ENCODE results near the gene USP20.

Gene USP20

GRCh38 chr9:129898185-129898584 is 62.9 kb downstream of the USP20 start:
- no peaks in the 10 kb centered on the region for H3K79me2 ChIP-seq
- H3K9ac ChIP-seq, result no peak overlapping the region
- TF ChIP-seq, protein P1, sequence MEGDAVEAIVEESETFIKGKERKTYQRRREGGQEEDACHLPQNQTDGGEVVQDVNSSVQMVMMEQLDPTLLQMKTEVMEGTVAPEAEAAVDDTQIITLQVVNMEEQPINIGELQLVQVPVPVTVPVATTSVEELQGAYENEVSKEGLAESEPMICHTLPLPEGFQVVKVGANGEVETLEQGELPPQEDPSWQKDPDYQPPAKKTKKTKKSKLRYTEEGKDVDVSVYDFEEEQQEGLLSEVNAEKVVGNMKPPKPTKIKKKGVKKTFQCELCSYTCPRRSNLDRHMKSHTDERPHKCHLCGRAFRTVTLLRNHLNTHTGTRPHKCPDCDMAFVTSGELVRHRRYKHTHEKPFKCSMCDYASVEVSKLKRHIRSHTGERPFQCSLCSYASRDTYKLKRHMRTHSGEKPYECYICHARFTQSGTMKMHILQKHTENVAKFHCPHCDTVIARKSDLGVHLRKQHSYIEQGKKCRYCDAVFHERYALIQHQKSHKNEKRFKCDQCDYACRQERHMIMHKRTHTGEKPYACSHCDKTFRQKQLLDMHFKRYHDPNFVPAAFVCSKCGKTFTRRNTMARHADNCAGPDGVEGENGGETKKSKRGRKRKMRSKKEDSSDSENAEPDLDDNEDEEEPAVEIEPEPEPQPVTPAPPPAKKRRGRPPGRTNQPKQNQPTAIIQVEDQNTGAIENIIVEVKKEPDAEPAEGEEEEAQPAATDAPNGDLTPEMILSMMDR (IDR thresholded peaks at IDR 0.05), result no peak
- no peaks in the 10 kb centered on the region for H3K27me3 ChIP-seq (ENCODE audit: control insufficient read depth, insufficient read depth, low read length)
- H3K4me3 ChIP-seq (ENCODE audit: low read depth, low read length), result no peak overlapping the region
- H3K36me3 ChIP-seq (ENCODE audit: control insufficient read depth, insufficient read depth, low read length), result no peaks in the 10 kb centered on the region
- no peak overlapping the region for H3K27ac ChIP-seq
- no peaks in the 10 kb centered on the region for H3K4me1 ChIP-seq
- no peak overlapping the region for H3K4me2 ChIP-seq (ENCODE audit: low read length)
- H3K9me3 ChIP-seq (ENCODE audit: control insufficient read depth, low read length), result no peaks in the 10 kb centered on the region
- no peak overlapping the region for H2AFZ ChIP-seq

- Histone ChIP-seq H3K9ac (no peak overlapping the region), H3K4me2 (ENCODE audit: low read length) (no peak overlapping the region), H3K27me3 (ENCODE audit: control insufficient read depth, insufficient read depth, low read length) (no peaks in the 10 kb centered on the region), H2AFZ (no peak overlapping the region), H3K79me2 (no peaks in the 10 kb centered on the region), H3K27ac (no peak overlapping the region), H3K4me1 (no peaks in the 10 kb centered on the region), H3K4me3 (ENCODE audit: low read depth, low read length) (no peak overlapping the region), H3K9me3 (ENCODE audit: control insufficient read depth, low read length) (no peaks in the 10 kb centered on the region), H3K36me3 (ENCODE audit: control insufficient read depth, insufficient read depth, low read length) (no peaks in the 10 kb centered on the region)
- TF ChIP-seq, protein P1 (IDR thresholded peaks at IDR 0.05), result no peak
Observed at GRCh38 chr9:129899620-129900019, 64.4 kb downstream of the USP20 start.

GRCh38 chr9:129900263-129901027 is 65.2 kb downstream of the USP20 start:
- no peak overlapping the region for H3K27ac ChIP-seq
- no peak overlapping the region for H3K9ac ChIP-seq
- H2AFZ ChIP-seq, result no peak overlapping the region
- no peaks in the 10 kb centered on the region for H3K36me3 ChIP-seq (ENCODE audit: control insufficient read depth, insufficient read depth, low read length)
- H3K4me3 ChIP-seq (ENCODE audit: low read depth, low read length), result no peak overlapping the region
- H3K4me1 ChIP-seq, result no peaks in the 10 kb centered on the region
- H3K27me3 ChIP-seq (ENCODE audit: control insufficient read depth, insufficient read depth, low read length), result no peaks in the 10 kb centered on the region
- H3K9me3 ChIP-seq (ENCODE audit: control insufficient read depth, low read length), result no peaks in the 10 kb centered on the region
- TF ChIP-seq, protein P1 (IDR thresholded peaks at IDR 0.05), result no peak
- H3K4me2 ChIP-seq (ENCODE audit: low read length), result no peak overlapping the region
- no peaks in the 10 kb centered on the region for H3K79me2 ChIP-seq

DNA sequence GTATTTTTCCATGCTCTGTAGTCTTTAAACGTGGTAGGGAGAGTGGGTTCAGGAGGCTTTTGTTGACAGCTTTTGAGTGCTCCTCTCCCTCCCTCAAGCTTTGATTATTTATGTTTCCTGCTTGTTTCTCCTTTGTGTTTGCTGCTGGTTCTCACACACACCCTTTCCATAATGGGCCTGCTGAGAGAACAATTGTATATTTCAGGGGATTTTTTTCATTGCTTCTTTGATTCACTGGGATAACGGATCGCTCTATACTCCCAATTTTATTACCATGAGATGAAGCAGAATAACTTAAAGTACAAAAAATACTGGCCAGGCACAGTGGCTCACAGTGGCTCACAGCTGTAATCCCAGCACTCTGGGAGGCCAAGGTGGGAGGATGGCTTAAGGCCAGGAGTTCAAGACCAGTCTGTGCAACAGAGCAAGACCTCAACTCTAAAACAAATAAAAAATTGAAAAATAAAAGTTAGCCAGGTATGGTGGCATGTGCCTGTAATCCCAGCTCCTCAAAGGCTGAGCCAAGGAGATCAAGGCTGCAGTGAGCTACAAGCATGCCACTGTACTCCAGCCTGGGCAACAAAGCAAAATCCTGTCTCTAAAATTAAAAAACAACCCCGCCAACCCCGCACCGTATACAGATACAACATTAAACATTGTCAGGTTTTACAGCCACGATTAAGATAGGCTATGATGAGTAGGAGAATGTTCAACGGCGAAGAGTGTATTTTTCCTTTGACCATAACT is 66.9 kb downstream of the USP20 start:
- no peak overlapping the region for H3K9ac ChIP-seq
- no peaks in the 10 kb centered on the region for H3K36me3 ChIP-seq (ENCODE audit: control insufficient read depth, insufficient read depth, low read length)

More for the DNA sequence above, 66.9 kb downstream of the USP20 start:
- H3K79me2 ChIP-seq, result no peaks in the 10 kb centered on the region
- H3K4me1 ChIP-seq, result no peaks in the 10 kb centered on the region
- no peak overlapping the region for H3K27ac ChIP-seq
- H2AFZ ChIP-seq, result no peak overlapping the region
- TF ChIP-seq, protein P1 (IDR thresholded peaks at IDR 0.05), result no peak
- H3K4me2 ChIP-seq (ENCODE audit: low read length), result no peak overlapping the region
- no peak overlapping the region for H3K4me3 ChIP-seq (ENCODE audit: low read depth, low read length)
- no peaks in the 10 kb centered on the region for H3K9me3 ChIP-seq (ENCODE audit: control insufficient read depth, low read length)
- no peaks in the 10 kb centered on the region for H3K27me3 ChIP-seq (ENCODE audit: control insufficient read depth, insufficient read depth, low read length)
